Measurements from ENCODE around the gene GPR142. TPM values are rescaled to one million over a fixed set of nuclear protein-coding genes. Genes with fewer than 3 reads are reported as not detected.
A peak's percentile ranks its signal among the peaks of the same experiment; 100 is the strongest.

GPR142 gene
- total and polyA plus RNA-seq, 2 of the 8 experiments (the other 6 are each of a cell fraction or from before 2014, with no cell fraction given) = 0.05 TPM; not detected in 1

DNA sequence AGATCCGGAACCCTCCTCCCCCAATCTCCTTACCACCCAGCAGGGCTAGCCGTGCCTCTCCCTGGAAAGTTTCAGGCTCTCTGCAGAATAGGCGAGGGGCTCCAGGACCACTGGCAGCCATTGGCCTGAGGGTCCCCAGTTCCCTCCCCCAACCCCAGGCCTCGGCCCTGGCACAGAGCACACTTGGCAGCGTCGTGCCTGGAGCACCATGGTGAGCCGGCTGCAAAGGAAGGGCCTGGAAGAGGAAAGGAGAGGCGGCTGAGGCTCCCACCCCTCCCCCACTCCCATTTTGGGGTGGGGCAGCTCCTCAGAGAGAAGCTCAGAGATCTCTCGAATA lies 5.3 kb upstream of the GPR142 start:
- peak overlapping the region in 3 of 4 experiments; percentile 24 to 54 (median 45); a peak in 6 of 8 replicates for H3K4me3 ChIP-seq (ENCODE audit: extremely low read depth in 1 of 4, insufficient read depth in 2 of 4, low read depth in 3 of 4, low read length in 4 of 4)
- no peaks in the 10 kb centered on the region for H3K27me3 ChIP-seq (replicated peaks in 1 of 4; ENCODE audit: control insufficient read depth in 3 of 4, extremely low read depth in 1 of 4, insufficient read depth in 3 of 4, low read length in 3 of 4)
- peak overlapping the region; percentile 90 for H4K91ac ChIP-seq (replicated peaks; ENCODE audit: insufficient read length, low read length)
- H4K20me1 ChIP-seq (replicated peaks in 1 of 2; ENCODE audit: control insufficient read depth in 1 of 2, insufficient read depth in 2 of 2, low read length in 2 of 2) = no peaks in the 10 kb centered on the region
- H2AK5ac ChIP-seq (ENCODE audit: low read depth, low read length) = no peak overlapping the region
- H2BK20ac ChIP-seq (ENCODE audit: low read length) = peak overlapping the region; percentile 95; the same call in 1 of the 2 replicates
- no peaks in the 10 kb centered on the region for H3K79me1 ChIP-seq (ENCODE audit: low read depth, low read length)
- no peaks in the 10 kb centered on the region for H3K79me2 ChIP-seq (ENCODE audit: control insufficient read depth in 1 of 2, insufficient read depth in 2 of 2, low read length in 2 of 2)
- peak overlapping the region; percentile 83; the same call in 1 of the 2 replicates for H2BK5ac ChIP-seq (ENCODE audit: low read depth, low read length)
- peak overlapping the region; percentile 6 for H3K4ac ChIP-seq (replicated peaks; ENCODE audit: insufficient read length, low read depth, low read length)
- H2BK12ac ChIP-seq (ENCODE audit: low read depth, low read length) = peak overlapping the region; percentile 85; the same call in 1 of the 2 replicates
- peaks cover 5 to 29% (median 19%) of the 10 kb centered on the region in 4 experiments for H3K4me1 ChIP-seq (replicated peaks in 1 of 4; ENCODE audit: control insufficient read depth in 3 of 4, insufficient read depth in 4 of 4, low read length in 3 of 4)
- peak overlapping the region in 1 of 4 experiments; percentile 20; a peak in 2 of 7 replicates for H3K9ac ChIP-seq (replicated peaks in 1 of 4; ENCODE audit: extremely low read depth in 1 of 4, low read depth in 3 of 4, low read length in 3 of 4)
- 0 out of 2 replicates have a peak overlapping the region, but pooled peaks have one; percentile 46 for H2AFZ ChIP-seq (ENCODE audit: low read length)
- DNase-seq (ENCODE audit: low read depth in 1 of 2, low spot score in 2 of 2) (peak in 1 of 2 experiments; percentile 80), FAIRE-seq (no peak)
- no peak overlapping the region; the same call in 1 of the 2 replicates for H4K8ac ChIP-seq (ENCODE audit: extremely low read depth, insufficient read depth, low read length)
- peak overlapping the region; percentile 52 for H2BK120ac ChIP-seq (replicated peaks; ENCODE audit: low read depth, low read length)
- POLR2A ChIA-PET (ENCODE audit: partially characterized antibody) = interaction anchor here (0.6 to 1.6 kb wide), 8 partner anchors 11 to 158 kb away, joined by 3 to 4 read pairs (median 3); no protein-coding TSS in a partner anchor
- CTCF ChIA-PET (ENCODE audit: partially characterized antibody) = interaction anchor here (0.7 to 9.2 kb wide), 37 partner anchors 7 to 501 kb away, joined by 3 to 83 read pairs (median 5); no protein-coding TSS in a partner anchor
- peak overlapping the region; percentile 5 to 80; a peak in 3 of 4 replicates for H3K4me2 ChIP-seq (ENCODE audit: insufficient read depth in 1 of 2, low read depth in 2 of 2, low read length in 2 of 2)
- peaks cover 0 to 5% (median 0%) of the 10 kb centered on the region in 4 experiments; a peak in 1 of 8 replicates for H3K36me3 ChIP-seq (ENCODE audit: control insufficient read depth in 2 of 4, insufficient read depth in 4 of 4, low read length in 3 of 4)
- peaks cover 1% of the 10 kb centered on the region for H3K23me2 ChIP-seq (ENCODE audit: low read depth, low read length)
- peak overlapping the region; percentile 86 for H4K5ac ChIP-seq (ENCODE audit: insufficient read length, low read depth, low read length)
- H3K56ac ChIP-seq (replicated peaks; ENCODE audit: insufficient read length, low read depth, low read length) = no peak overlapping the region
- no peaks in the 10 kb centered on the region for H3K9me3 ChIP-seq (ENCODE audit: insufficient read depth in 2 of 2, low read depth in 1 of 2, low read length in 1 of 2)
- no peak overlapping the region for H3K14ac ChIP-seq (ENCODE audit: insufficient read length)
- WGBS, 2 experiments (ENCODE audit: extremely low coverage in 1 of 2, insufficient coverage in 1 of 2, insufficient read length in 1 of 2, insufficient replicate concordance in 2 of 2, low coverage in 1 of 2, low lambda C conversion rate in 2 of 2, missing lambda C conversion rate in 1 of 2) = 12% methylated on average over 9 of the region's 9 CpGs; no CpG with 5 or more reads in 1 of the 2 experiments
- peak overlapping the region; percentile 93 for H3K18ac ChIP-seq (ENCODE audit: extremely low read depth, low read length)
- H2BK15ac ChIP-seq (ENCODE audit: low read length) = no peak overlapping the region
- TF ChIP-seq ASH2L (IDR thresholded peaks at IDR 0.05; ENCODE audit: low read length) (peak; percentile 74), SAP30 (IDR thresholded peaks at IDR 0.05; ENCODE audit: insufficient read depth, insufficient replicate concordance, low read length) (peak; percentile 41), RAD21 (IDR thresholded peaks at IDR 0.05 in 1 of 2, conservative IDR thresholded peaks at IDR 0.05 in 1 of 2; ENCODE audit: low read depth in 2 of 2, low read length in 2 of 2) (no peak), KDM5A (IDR thresholded peaks at IDR 0.05; ENCODE audit: low read length) (no peak), RXRA (IDR thresholded peaks at IDR 0.05; ENCODE audit: insufficient read depth, low read depth, low read length) (no peak), YY1 (IDR thresholded peaks at IDR 0.05; ENCODE audit: low read depth, low read length) (peak; percentile 48; the same call in 1 of the 2 replicates), TAF1 (IDR thresholded peaks at IDR 0.05; ENCODE audit: low read depth, low read length) (0 out of 2 replicates have a peak, but pooled peaks have one; percentile 9), NRF1 (IDR thresholded peaks at IDR 0.05; ENCODE audit: low read depth, low read length) (no peak), RBBP5 (IDR thresholded peaks at IDR 0.05; ENCODE audit: borderline replicate concordance, low read depth, low read length) (peak; percentile 94), SIRT6 (IDR thresholded peaks at IDR 0.05; ENCODE audit: low read length) (no peak), PHF8 (conservative IDR thresholded peaks at IDR 0.05; ENCODE audit: low read depth, low read length) (no peak)
- TF ChIP-seq, protein P1, sequence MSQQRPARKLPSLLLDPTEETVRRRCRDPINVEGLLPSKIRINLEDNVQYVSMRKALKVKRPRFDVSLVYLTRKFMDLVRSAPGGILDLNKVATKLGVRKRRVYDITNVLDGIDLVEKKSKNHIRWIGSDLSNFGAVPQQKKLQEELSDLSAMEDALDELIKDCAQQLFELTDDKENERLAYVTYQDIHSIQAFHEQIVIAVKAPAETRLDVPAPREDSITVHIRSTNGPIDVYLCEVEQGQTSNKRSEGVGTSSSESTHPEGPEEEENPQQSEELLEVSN (IDR thresholded peaks at IDR 0.05) = peak; percentile 38; the same call in 1 of the 2 replicates
- peak overlapping the region; percentile 48; the same call in 1 of the 2 replicates for H3K27ac ChIP-seq (ENCODE audit: low read depth, low read length)
- H3K23ac ChIP-seq (ENCODE audit: insufficient read length) = no peak overlapping the region

All from H1 (cell line).